Gastrocnemius medialis (tissue), 4 donors: ENCODE results near the gene SMARCA5. TPM values are rescaled to one million over a fixed set of nuclear protein-coding genes. Genes with fewer than 3 reads are reported as not detected.

Experiments used
- ATAC-seq, 2 donors: fragments of 150-250 bp; one replicate each; pipeline ENCODE4 v1.9.1; 2016
- DNase-seq, 2 donors: peaks; one replicate each; pipeline ENCODE4 v3.0.0-alpha.2; 2019
- H3K27ac ChIP-seq, 4 donors: fragments of 200-600 bp; sonication (generic); 1 replicate in 1 of 4; 2 replicates in 3 of 4; pipeline ENCODE4 v1.5.1; 2016 to 2018; ENCODE audit warnings: mild to moderate bottlenecking in 2 of 4, moderate library complexity in 1 of 4
- H3K27me3 ChIP-seq, 3 donors: fragments of 200-600 bp; sonication (generic) in 2 of 3; 1 replicate in 1 of 3; 2 replicates in 2 of 3; pipeline versions ENCODE4 v1.5.1 to v1.6.0; 2016 to 2019; ENCODE audit warnings: mild to moderate bottlenecking in 1 of 3, moderate library complexity in 1 of 3
- H3K36me3 ChIP-seq, 2 donors: fragments of 200-600 bp; sonication (generic) in 1 of 2; one replicate each; pipeline ENCODE4 v1.5.1; 2017 to 2018
- H3K4me1 ChIP-seq, 2 donors: fragments of 200-600 bp; sonication (generic) in 1 of 2; one replicate each; pipeline ENCODE4 v1.5.1; 2016 to 2017; ENCODE audit warnings: mild to moderate bottlenecking in 2 of 2
- H3K4me3 ChIP-seq, 4 donors: fragments of 200-600 bp; sonication (generic) in 3 of 4; 1 replicate in 1 of 4; 2 replicates in 3 of 4; pipeline ENCODE4 v1.5.1; 2016 to 2019; ENCODE audit warnings: mild to moderate bottlenecking in 2 of 4
- H3K9me3 ChIP-seq, 3 donors: fragments of 200-600 bp; sonication (generic) in 2 of 3; 1 replicate in 1 of 3; 2 replicates in 2 of 3; pipeline ENCODE4 v1.5.1; 2016 to 2019
- CTCF ChIP-seq, 5 experiments: fragments of 450-650 bp in 3 of 5; fragments of 200-600 bp in 2 of 5; sonication (generic) in 2 of 5; IDR thresholded peaks in 4 of 5; conservative IDR thresholded peaks in 1 of 5; 1 replicate in 4 of 5; 2 replicates in 1 of 5; pipeline ENCODE4 v1.5.1; 2016 to 2019; ENCODE audit warnings: antibody characterized with exemption in 5 of 5, mild to moderate bottlenecking in 3 of 5, moderate library complexity in 3 of 5
- POLR2A ChIP-seq, 2 donors: fragments of 450-650 bp; IDR thresholded peaks; one replicate each; pipeline ENCODE4 v1.6.1; 2017; ENCODE audit warnings: antibody characterized with exemption in 2 of 2, mild to moderate bottlenecking in 2 of 2, moderate library complexity in 2 of 2
- in situ Hi-C, 4 donors: fragments of 200-750 bp; cut with MboI; loops; one replicate each; pipeline versions ENCODE4 v1.15.0 to v1.8.0; 2017; ENCODE audit warnings: low sequenced_read_pairs in 4 of 4
- intact Hi-C: fragments of 100-400 bp; cut with DNase I; formaldehyde crosslinking; loops from one replicate; pipeline ENCODE4 v1.15.1; 2023; ENCODE audit warnings: low total_unique reads
- total RNA-seq, 4 donors: library from RNA; depleted of rRNA; stranded (reverse); fragments of >200 nt; gene quantifications; one replicate each; pipeline versions ENCODE4 v1.1.0 to v1.2.3, GENCODE V29; 2016

The SMARCA5 gene
- total RNA-seq, 4 donors from 2014 or later, result 19.7 to 27.8 (median 26.7) TPM

- Histone ChIP-seq H3K4me3 (no peak overlapping the region), H3K27me3 (no peaks in the 10 kb centered on the region), H3K36me3 (no peaks in the 10 kb centered on the region), H3K27ac (no peak overlapping the region), H3K4me1 (no peaks in the 10 kb centered on the region), H3K9me3 (no peaks in the 10 kb centered on the region)
- ATAC-seq (no peak), DNase-seq (no peak)
- TF ChIP-seq CTCF (IDR thresholded peaks at IDR 0.05 in 4 of 5, conservative IDR thresholded peaks at IDR 0.05 in 1 of 5) (no peak), POLR2A (IDR thresholded peaks at IDR 0.05) (no peak)
- intact Hi-C loops, result no loop called here
- in situ Hi-C loops, result no loop called here
Observed at GRCh38 chr4:143606480-143606879, 93.0 kb downstream of the SMARCA5 start.

Other genes starting within 250 kb of the SMARCA5 start
- 10 to 100 TPM; 11.4 to 27.9 (median 26.6) TPM for gene GAB1, start 176.8 kb upstream of the SMARCA5 start, total RNA-seq
- gene FREM3, start 187.0 kb downstream of the SMARCA5 start, total RNA-seq, result not detected